GM21717 (cell line): ENCODE data around the gene PTPRQ.
"Not testable (repeated sequence)": the region's sequence is repeated elsewhere in the genome, so short reads cannot be mapped to it uniquely, and the experiment has no call there.

ENCODE experiments used
- ATAC-seq: cut with Tn5 transposase; IDR thresholded peaks from one replicate; pipeline ENCODE4 v1.9.1; 2021; ENCODE audit warnings: mild to moderate bottlenecking, moderate library complexity; ENCODE audit not compliant: unreplicated experiment

The PTPRQ gene

DNA sequence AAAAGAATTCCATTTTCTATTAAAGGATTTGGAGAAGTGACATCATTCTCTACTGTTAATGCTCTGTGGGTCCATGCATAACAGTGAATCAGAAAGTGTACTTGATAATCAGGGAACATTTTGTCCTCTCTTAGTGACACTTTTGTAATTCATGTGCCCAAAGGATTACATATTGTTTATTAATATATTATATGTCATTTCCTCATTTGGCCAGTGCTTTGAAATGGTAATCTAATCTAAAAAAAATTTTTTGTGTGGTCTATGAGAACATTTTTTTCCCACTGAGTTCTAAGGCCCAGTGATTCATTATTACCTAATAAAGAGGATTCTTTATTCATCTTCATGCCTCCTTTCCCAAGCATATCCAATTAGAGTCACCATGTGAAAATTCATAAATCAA is 183.7 kb downstream of the PTPRQ start:
- no peak for ATAC-seq

GRCh38 chr12:80632835-80633234 is 188.8 kb downstream of the PTPRQ start:
- ATAC-seq = no peak

- no peak for ATAC-seq
These were observed 190.9 kb downstream of the PTPRQ start for GRCh38 chr12:80634903-80635302.

- ATAC-seq = no peak
These were observed 192.8 kb downstream of the PTPRQ start for GRCh38 chr12:80636832-80637231.

GRCh38 chr12:80641936-80642335 is 197.9 kb downstream of the PTPRQ start:
- ATAC-seq = no peak

GRCh38 chr12:80643961-80644360 is 199.9 kb downstream of the PTPRQ start:
- no peak for ATAC-seq

GRCh38 chr12:80648881-80649280 is 204.8 kb downstream of the PTPRQ start:
- no peak for ATAC-seq

DNA sequence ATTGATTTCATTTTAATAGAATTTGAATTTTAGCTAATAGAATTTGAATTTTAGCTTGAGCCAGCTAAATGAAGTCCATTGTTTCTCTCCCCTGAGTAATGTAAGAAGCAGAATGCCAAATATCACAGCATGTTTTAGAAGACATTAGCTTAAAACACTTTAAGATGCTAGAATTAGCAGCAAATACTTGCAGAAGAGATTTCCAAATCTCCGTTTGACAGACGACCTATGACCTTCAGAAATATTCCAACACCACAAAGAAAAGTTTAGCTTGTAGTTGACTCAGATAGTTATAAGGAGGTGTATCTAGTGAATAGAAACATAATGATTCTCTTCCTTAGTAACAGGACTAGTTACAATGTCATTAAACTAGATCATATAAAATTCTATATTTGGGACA is 211.7 kb downstream of the PTPRQ start:
- ATAC-seq = no peak

- no peak for ATAC-seq
These were observed 215.6 kb downstream of the PTPRQ start for GRCh38 chr12:80659512-80660063.

DNA sequence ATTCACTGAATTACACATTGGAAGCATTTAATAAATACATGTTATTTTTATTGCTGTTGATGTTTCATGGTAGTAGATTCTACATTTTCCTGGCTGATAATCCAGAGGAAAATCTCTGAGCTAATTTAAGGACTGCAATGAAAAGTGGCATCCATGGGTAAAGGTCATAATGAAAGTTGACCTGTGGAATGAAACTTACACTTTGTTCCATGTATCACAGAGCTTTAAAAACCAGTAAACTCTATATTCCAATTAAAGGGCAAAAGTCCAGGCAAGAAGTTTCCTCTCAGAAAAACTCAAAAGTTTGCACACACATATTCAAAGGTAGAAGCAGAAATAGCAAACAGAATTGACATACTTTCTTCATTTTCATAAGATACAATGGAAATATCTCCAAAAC is 218.6 kb downstream of the PTPRQ start:
- no peak for ATAC-seq

DNA sequence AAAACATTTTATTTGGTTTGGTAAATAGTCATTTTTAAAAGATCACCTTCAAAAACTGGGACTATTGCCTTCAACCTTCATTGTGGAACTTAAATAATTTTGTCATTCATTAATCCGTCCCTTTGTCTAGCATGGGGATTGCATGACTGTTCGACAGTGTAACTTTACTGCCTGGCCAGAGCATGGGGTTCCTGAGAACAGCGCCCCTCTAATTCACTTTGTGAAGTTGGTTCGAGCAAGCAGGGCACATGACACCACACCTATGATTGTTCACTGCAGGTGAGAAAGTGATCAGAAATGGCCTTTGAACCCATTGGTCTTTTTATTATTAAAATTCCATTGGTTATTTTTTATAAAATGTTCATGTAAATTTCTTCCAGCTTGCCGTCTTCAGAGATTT is 226.2 kb downstream of the PTPRQ start:
- ATAC-seq = no peak

GRCh38 chr12:80676042-80676636 is 232.1 kb downstream of the PTPRQ start:
- not testable (repeated sequence) for ATAC-seq

DNA sequence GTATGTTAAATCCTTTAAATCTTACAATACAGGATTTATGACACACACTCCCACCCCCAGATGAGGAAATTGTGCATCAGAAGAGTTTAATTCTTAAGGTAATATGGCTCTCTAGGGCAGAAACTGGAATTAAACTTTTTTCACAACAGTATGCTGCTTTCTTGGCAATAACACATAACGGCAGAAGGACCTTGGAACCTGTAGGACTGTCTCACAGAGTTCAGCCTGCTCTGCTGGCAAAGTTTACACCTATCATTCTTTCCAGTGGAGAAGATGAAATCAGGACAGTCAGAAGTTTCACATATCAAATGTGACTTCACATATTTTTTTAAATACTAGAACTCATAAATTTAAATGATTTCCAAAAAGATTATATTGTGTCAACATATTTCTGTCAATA is 232.8 kb downstream of the PTPRQ start:
- ATAC-seq = no peak

- no peak for ATAC-seq
These were observed 234.0 kb downstream of the PTPRQ start for GRCh38 chr12:80677994-80678393.

DNA sequence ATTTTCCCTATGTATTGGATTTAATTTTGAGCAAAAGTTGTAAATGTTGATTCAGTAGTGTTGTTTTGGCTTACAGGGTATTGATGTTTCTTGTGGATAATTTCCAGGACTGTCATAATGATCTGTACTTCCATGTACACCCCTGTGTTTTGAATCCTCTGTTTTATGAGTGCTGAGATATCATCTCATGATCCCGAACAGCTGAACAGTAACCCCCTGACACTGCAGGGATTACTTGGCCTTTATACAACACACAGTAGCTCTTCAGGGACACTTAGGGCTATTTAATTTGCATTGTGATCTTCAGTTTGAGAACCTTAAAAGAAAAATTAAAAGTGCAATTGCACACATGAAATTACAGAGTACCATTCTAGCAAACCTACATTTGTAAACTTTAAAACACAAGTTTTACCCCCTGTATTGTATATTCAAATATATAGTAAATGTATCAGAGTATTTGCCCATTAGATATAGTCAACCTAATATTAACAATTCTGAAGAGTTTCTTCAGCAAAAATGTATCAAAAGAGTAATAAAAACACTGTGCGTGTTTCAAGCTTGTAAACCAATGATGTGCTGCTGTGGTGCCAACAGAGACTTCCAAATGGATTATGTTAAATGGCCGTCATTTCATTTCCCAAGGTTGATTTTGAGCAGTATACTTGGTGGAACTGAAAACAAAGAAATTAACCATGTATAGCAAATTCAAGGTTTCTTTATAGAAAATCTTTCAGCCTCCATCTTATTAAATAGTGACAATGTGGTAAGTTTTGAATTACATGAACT is 235.5 kb downstream of the PTPRQ start:
- ATAC-seq = no peak

GRCh38 chr12:80681287-80681686 is 237.3 kb downstream of the PTPRQ start:
- peak; percentile 98 for ATAC-seq

- no peak for ATAC-seq
These were observed 237.8 kb downstream of the PTPRQ start for GRCh38 chr12:80681786-80682185.

- ATAC-seq = no peak
These were observed 240.1 kb downstream of the PTPRQ start for GRCh38 chr12:80684077-80684495.

- no peak for ATAC-seq
These were observed 246.1 kb downstream of the PTPRQ start for GRCh38 chr12:80690090-80690489.

- no peak for ATAC-seq
These were observed 246.5 kb downstream of the PTPRQ start for GRCh38 chr12:80690513-80690912.

- ATAC-seq = peak; percentile 67
These were observed 248.1 kb downstream of the PTPRQ start for GRCh38 chr12:80692114-80692513.

DNA sequence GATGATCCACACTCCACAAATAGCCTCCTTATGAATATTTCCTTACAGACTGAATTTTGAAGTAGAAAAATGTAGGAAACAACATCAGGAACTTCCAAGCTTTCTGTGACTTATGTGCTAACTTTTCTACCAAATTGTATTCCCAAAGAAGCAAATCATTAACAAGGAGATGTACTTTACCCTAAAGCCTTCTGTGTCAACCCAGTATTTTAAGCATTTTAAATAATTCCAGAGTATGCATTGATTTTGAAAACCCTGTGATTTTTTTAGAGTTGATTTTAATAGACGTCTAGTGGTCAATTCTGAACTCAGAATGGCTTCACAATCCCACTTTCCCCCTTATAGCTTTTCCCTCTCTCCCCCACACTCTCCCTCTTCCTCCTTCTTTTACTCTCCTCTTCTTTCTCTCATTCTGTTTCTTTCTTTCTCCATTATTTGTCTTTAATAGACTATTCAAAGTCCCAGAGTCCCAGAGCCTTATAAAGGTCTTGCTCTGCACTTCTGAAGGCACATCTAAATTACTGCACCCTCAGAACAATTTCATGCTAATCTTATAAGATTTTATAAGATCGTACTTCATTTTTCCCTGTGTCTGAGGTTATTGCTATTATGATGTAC is 253.3 kb downstream of the PTPRQ start:
- ATAC-seq = no peak
